GM12878 (cell line): Measurements from ENCODE around the gene SAMD15. TPM values are rescaled to one million over a fixed set of nuclear protein-coding genes. Genes with fewer than 3 reads are reported as not detected.

Experiments
- ATAC-seq: fragments of 200-7000 bp; cut with Tn5 transposase; 3 replicates; pipeline ENCODE4 v1.9.1; 2020; ENCODE audit warnings: mild to moderate bottlenecking, moderate library complexity
- BruUV-seq: library from RNA; stranded (reverse); fragments of 400-500 nt; replicated peaks from 2 replicates; lab custom pipeline; 2021; lab: Mats Ljungman, UMichigan
- CTCF ChIA-PET: fragments of 300-600 bp; sonication (Branson Sonifier 250); formaldehyde crosslinking; extraction: SDS; loops from one replicate; lab custom pipeline; 2021; ENCODE audit warnings: inconsistent platforms; lab: Yijun Ruan, JAX
- POLR2A ChIA-PET: fragments of 350-600 bp; formaldehyde crosslinking; extraction: SDS; loops from one replicate; lab custom pipeline; 2021; ENCODE audit warnings: inconsistent platforms; lab: Charles Lee
- RAD21 ChIA-PET: fragments of 300-600 bp; sonication (Branson Sonifier 250); formaldehyde crosslinking; loops from one replicate; lab custom pipeline; 2023; ENCODE audit warnings: antibody characterized with exemption; ENCODE audit not compliant: unreplicated experiment; lab: Charles Lee
- SMC1A ChIA-PET: fragments of 300-600 bp; sonication (Branson Sonifier 250); formaldehyde crosslinking; loops from one replicate; lab custom pipeline; 2023; ENCODE audit not compliant: unreplicated experiment, uncharacterized antibody; lab: Charles Lee
- DNase-seq: peaks from one replicate; pipeline ENCODE4 v3.0.0-alpha.2; 2011; ENCODE audit warnings: low read depth, low spot score
- FAIRE-seq: peaks from 3 replicates; lab custom pipeline; 2011; peaks lifted over from hg19 to GRCh38; lab: Jason Lieb, UNC
- H2AFZ ChIP-seq: 2 replicates; pipeline ENCODE4 v1.6.0; 2011; ENCODE audit warnings: low read depth, low read length, control low read depth; ENCODE audit not compliant: control insufficient read depth
- H3K27ac ChIP-seq: 2 replicates; pipeline ENCODE4 v1.5.1; 2011; ENCODE audit warnings: control low read depth; ENCODE audit not compliant: control insufficient read depth, insufficient read depth
- H3K27me3 ChIP-seq, 2 experiments: replicated peaks in 1 of 2; 2 replicates each; pipeline versions ENCODE4 v1.6.0 to v1.6.1; 2011; ENCODE audit warnings: low read length in 1 of 2; ENCODE audit not compliant: control insufficient read depth in 2 of 2, insufficient read depth in 2 of 2
- H3K36me3 ChIP-seq, 2 experiments: 2 replicates each; pipeline ENCODE4 v1.5.1; 2011; ENCODE audit warnings: low read length in 1 of 2; ENCODE audit not compliant: control insufficient read depth in 2 of 2, insufficient read depth in 2 of 2
- H3K4me1 ChIP-seq: 2 replicates; pipeline ENCODE4 v1.6.1; 2011; ENCODE audit warnings: mild to moderate bottlenecking, low read length, moderate library complexity, mixed read lengths; ENCODE audit not compliant: control insufficient read depth, insufficient read depth
- H3K4me2 ChIP-seq: 2 replicates; pipeline ENCODE4 v1.6.0; 2011; ENCODE audit warnings: control low read depth; ENCODE audit not compliant: control insufficient read depth, insufficient read depth
- H3K4me3 ChIP-seq: fragments of 200-600 bp; sonication (generic); 2 replicates; pipeline ENCODE4 v1.5.1; 2016
- H3K79me2 ChIP-seq: 2 replicates; pipeline ENCODE4 v1.6.0; 2011; ENCODE audit warnings: low read length; ENCODE audit not compliant: control insufficient read depth, insufficient read depth
- H3K9ac ChIP-seq: 2 replicates; pipeline ENCODE4 v1.8.0; 2011; ENCODE audit warnings: low read length, control low read depth, mixed read lengths; ENCODE audit not compliant: control insufficient read depth, insufficient read depth
- H3K9me3 ChIP-seq: replicated peaks from 3 replicates; pipeline ENCODE4 v1.5.1; 2011; ENCODE audit warnings: mild to moderate bottlenecking, low read length; ENCODE audit not compliant: control insufficient read depth, insufficient read depth
- H4K20me1 ChIP-seq: 2 replicates; pipeline ENCODE4 v1.6.0; 2011; ENCODE audit not compliant: control insufficient read depth, insufficient read depth
- BRCA1 ChIP-seq: IDR thresholded peaks from 2 replicates; pipeline ENCODE4 v1.6.1; 2011; ENCODE audit warnings: low read depth, low read length, improper control_type of control experiment
- ESRRA ChIP-seq: IDR thresholded peaks from 2 replicates; pipeline ENCODE4 v1.6.1; 2012; ENCODE audit warnings: mild to moderate bottlenecking, low read length, improper control_type of control experiment
- HDAC2 ChIP-seq: fragments of 200-600 bp; sonication (generic); IDR thresholded peaks from 2 replicates; pipeline ENCODE4 v1.6.1; 2017
- HSF1 ChIP-seq: fragments of 150-350 bp; IDR thresholded peaks from 2 replicates; pipeline ENCODE4 v1.6.1; 2014; ENCODE audit warnings: mild to moderate bottlenecking, low read depth, low read length
- IKZF2 ChIP-seq, 2 experiments: fragments of 450-650 bp; IDR thresholded peaks; 2 replicates each; pipeline ENCODE4 v1.6.1; 2017; ENCODE audit warnings: mild to moderate bottlenecking in 2 of 2, moderate library complexity in 2 of 2
- MEF2B ChIP-seq: fragments of 450-650 bp; IDR thresholded peaks from 2 replicates; pipeline ENCODE4 v1.6.1; 2018; ENCODE audit warnings: mild to moderate bottlenecking, moderate library complexity; ENCODE audit not compliant: partially characterized antibody, poor library complexity, severe bottlenecking
- NFIC ChIP-seq: IDR thresholded peaks from 2 replicates; pipeline ENCODE4 v1.6.1; 2012; ENCODE audit warnings: low read depth, mild to moderate bottlenecking, inconsistent platforms, low read length, moderate library complexity
- NFYA ChIP-seq: IDR thresholded peaks from 2 replicates; pipeline ENCODE4 v1.6.1; 2011; ENCODE audit warnings: low read depth, mild to moderate bottlenecking, low read length, improper control_type of control experiment, borderline replicate concordance
- SIN3A ChIP-seq: IDR thresholded peaks from 2 replicates; pipeline ENCODE4 v1.6.1; 2012; ENCODE audit warnings: low read depth, low read length, improper control_type of control experiment
- SREBF1 ChIP-seq: IDR thresholded peaks from 2 replicates; pipeline ENCODE4 v1.6.1; 2012; ENCODE audit warnings: mild to moderate bottlenecking, low read length
- SUPT20H ChIP-seq: IDR thresholded peaks from 2 replicates; pipeline ENCODE4 v1.6.1; 2011; ENCODE audit warnings: low read depth, mild to moderate bottlenecking, low read length, moderate library complexity, borderline replicate concordance; ENCODE audit not compliant: control insufficient read depth
- TAF1 ChIP-seq: IDR thresholded peaks from 2 replicates; pipeline ENCODE4 v1.6.1; 2011; ENCODE audit warnings: mild to moderate bottlenecking, low read depth, low read length, borderline replicate concordance
- TBL1XR1 ChIP-seq: IDR thresholded peaks from 2 replicates; pipeline ENCODE4 v1.6.1; 2012; ENCODE audit warnings: low read depth, low read length, improper control_type of control experiment
- ZBED1 ChIP-seq: IDR thresholded peaks from 2 replicates; pipeline ENCODE4 v1.6.1; 2016; ENCODE audit warnings: borderline replicate concordance
- WGBS: methylation state at CpG from one replicate; pipeline ENCODE4 v1.1.6; 2016; ENCODE audit warnings: low lambda C conversion rate; ENCODE audit not compliant: insufficient replicate concordance, insufficient coverage; ENCODE audit errors: missing lambda C conversion rate; 5-methylcytosine and 5-hydroxymethylcytosine counted together
- in situ Hi-C: fragments of 300-500 bp; cut with MboI; formaldehyde crosslinking; loops from 9 replicates; pipeline ENCODE4 v1.14.3; 2018; ENCODE audit warnings: mixed read lengths
- intact Hi-C: fragments of 100-400 bp; cut with micrococcal nuclease; formaldehyde crosslinking; loops from one replicate; pipeline ENCODE4 v1.14.2; 2022; ENCODE audit not compliant: unreplicated experiment
- polyA plus RNA-seq, 11 experiments: library from polyadenylated mRNA; depleted of rRNA in 4 of 11; unstranded in 6 of 11; stranded (reverse) in 5 of 11; fragments of >200 nt; fragmentation: Nextera tagmentation in 4 of 11; fragmentation: Illumina TruSeq in 1 of 11; extraction: Ambion mirVana in 4 of 11; extraction: Trizol in 1 of 11; gene quantifications; 1 replicate in 1 of 11; 2 replicates in 10 of 11; pipeline versions ENCODE4 v1.2.1 to v1.2.3, GENCODE V29; 2011 to 2016; ENCODE audit warnings: inconsistent platforms in 2 of 11, missing spikeins in 2 of 11, low read depth in 1 of 11
- total RNA-seq, 4 experiments: library from RNA; depleted of rRNA in 3 of 4; stranded (reverse); fragments of >200 nt in 3 of 4; fragmentation: Illumina TruSeq in 1 of 4; extraction: Trizol in 1 of 4; gene quantifications; 2 replicates each; pipeline versions ENCODE4 v1.2.1 to v1.2.3, GENCODE V29; 2013 to 2021
- TF ChIP-seq, protein P1 (sequence below): IDR thresholded peaks from 2 replicates; pipeline ENCODE4 v1.6.1; 2012; ENCODE audit warnings: low read depth, low read length, improper control_type of control experiment
- TF ChIP-seq, protein P2 (sequence below): fragments of 450-650 bp; IDR thresholded peaks from 2 replicates; pipeline ENCODE4 v1.6.1; 2017; ENCODE audit warnings: borderline replicate concordance

The SAMD15 gene
- total and polyA plus RNA-seq, 10 of the 15 experiments (the other 5 are each of a cell fraction or from before 2014, with no cell fraction given): 0.33 to 2.0 (median 0.97) TPM

DNA sequence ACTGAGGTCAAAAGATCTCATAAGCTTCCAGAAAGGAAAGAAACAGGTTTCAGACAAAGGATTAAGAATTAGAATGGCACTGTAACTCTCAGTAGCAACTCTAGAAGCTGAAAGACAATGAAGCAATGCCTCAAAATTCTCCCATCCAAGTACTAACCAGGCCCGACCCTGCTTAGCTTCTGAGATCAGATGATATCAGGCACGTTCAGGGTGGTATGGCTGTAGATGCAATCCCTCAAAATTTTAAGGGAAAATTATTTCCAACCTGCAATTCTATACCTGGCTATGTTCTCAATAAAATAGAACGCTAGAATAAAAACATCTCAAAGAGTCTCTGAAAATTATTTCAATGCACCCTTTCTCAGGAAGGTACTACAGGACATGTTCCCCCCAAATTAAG, 26.6 kb downstream of the SAMD15 start:
- no peaks in the 10 kb centered on the region for H4K20me1 ChIP-seq
- no peaks in the 10 kb centered on the region for H3K27me3 ChIP-seq
- intact Hi-C loops: no loop called here
- TF ChIP-seq NFYA: no peak
- TF ChIP-seq IKZF2 (IDR thresholded peaks at IDR 0.05): no peak
- TF ChIP-seq TAF1: no peak
- TF ChIP-seq, protein P1, sequence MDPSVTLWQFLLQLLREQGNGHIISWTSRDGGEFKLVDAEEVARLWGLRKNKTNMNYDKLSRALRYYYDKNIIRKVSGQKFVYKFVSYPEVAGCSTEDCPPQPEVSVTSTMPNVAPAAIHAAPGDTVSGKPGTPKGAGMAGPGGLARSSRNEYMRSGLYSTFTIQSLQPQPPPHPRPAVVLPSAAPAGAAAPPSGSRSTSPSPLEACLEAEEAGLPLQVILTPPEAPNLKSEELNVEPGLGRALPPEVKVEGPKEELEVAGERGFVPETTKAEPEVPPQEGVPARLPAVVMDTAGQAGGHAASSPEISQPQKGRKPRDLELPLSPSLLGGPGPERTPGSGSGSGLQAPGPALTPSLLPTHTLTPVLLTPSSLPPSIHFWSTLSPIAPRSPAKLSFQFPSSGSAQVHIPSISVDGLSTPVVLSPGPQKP: no peak
- TF ChIP-seq HSF1: no peak
- no peak for TF ChIP-seq MEF2B
- no peak for TF ChIP-seq ESRRA
- TF ChIP-seq SUPT20H: no peak
- no peak for TF ChIP-seq SIN3A
- TF ChIP-seq NFIC: no peak
- TF ChIP-seq, protein P2, sequence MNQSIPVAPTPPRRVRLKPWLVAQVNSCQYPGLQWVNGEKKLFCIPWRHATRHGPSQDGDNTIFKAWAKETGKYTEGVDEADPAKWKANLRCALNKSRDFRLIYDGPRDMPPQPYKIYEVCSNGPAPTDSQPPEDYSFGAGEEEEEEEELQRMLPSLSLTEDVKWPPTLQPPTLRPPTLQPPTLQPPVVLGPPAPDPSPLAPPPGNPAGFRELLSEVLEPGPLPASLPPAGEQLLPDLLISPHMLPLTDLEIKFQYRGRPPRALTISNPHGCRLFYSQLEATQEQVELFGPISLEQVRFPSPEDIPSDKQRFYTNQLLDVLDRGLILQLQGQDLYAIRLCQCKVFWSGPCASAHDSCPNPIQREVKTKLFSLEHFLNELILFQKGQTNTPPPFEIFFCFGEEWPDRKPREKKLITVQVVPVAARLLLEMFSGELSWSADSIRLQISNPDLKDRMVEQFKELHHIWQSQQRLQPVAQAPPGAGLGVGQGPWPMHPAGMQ: no peak
- TF ChIP-seq HDAC2: no peak
- no peak for TF ChIP-seq ZBED1
- no peak for TF ChIP-seq SREBF1
- no peak for TF ChIP-seq BRCA1
- TF ChIP-seq TBL1XR1: no peak
- TF ChIP-seq, all 136 proteins: peak for 0
- Histone ChIP-seq H3K9ac (no peak overlapping the region), H3K4me2 (no peak overlapping the region), H3K79me2 (no peaks in the 10 kb centered on the region), H3K4me3 (no peak overlapping the region), H3K4me1 (no peaks in the 10 kb centered on the region; the same call in 1 of the 2 replicates), H3K9me3 (no peaks in the 10 kb centered on the region), H3K27ac (no peak overlapping the region), H3K36me3 (no peaks in the 10 kb centered on the region), H2AFZ (no peak overlapping the region)
- in situ Hi-C loops: no loop called here
- BruUV-seq: no TSS peak
- 70% methylated on average over 3 of the region's 3 CpGs for WGBS
- DNase-seq (no peak), FAIRE-seq (no peak), ATAC-seq (no peak)
- ChIA-PET SMC1A (interaction anchor here (0.9 to 1.0 kb wide), 2 partner anchors 33 to 88 kb away, joined by 3 read pairs; no protein-coding TSS in a partner anchor), CTCF (no interaction called here), POLR2A (no interaction called here), RAD21 (no interaction called here)
